SK-N-SH (cell line): Measurements from ENCODE around the gene SLC6A20. TPM values are rescaled to one million over a fixed set of nuclear protein-coding genes. Genes with fewer than 3 reads are reported as not detected.

Experiments used
- CTCF ChIA-PET: fragments of 300-600, 350-600 bp; formaldehyde crosslinking; extraction: SDS; loops from one replicate; lab custom pipeline; 2021; lab: Yijun Ruan, JAX
- POLR2A ChIA-PET: fragments of 350-600 bp; sonication (Branson Sonifier 250); formaldehyde crosslinking; extraction: SDS; loops from one replicate; lab custom pipeline; 2020; ENCODE audit warnings: antibody characterized with exemption, inconsistent platforms; lab: Yijun Ruan, JAX
- DNase-seq: peaks from one replicate; pipeline ENCODE4 v3.0.0; 2012
- H2AFZ ChIP-seq: fragments of 200-600 bp; sonication (generic); 2 replicates; pipeline ENCODE4 v1.8.1; 2016; ENCODE audit warnings: antibody characterized with exemption, mild to moderate bottlenecking, low read depth
- H3F3A ChIP-seq: fragments of 200-600 bp; sonication (generic); replicated peaks from 2 replicates; pipeline ENCODE3; 2016; ENCODE audit warnings: antibody characterized with exemption, mild to moderate bottlenecking; ENCODE audit not compliant: insufficient read depth
- H3K27ac ChIP-seq, 2 experiments: fragments of 200-500 bp in 1 of 2; fragments of 200-600 bp in 1 of 2; sonication (Bioruptor generic) in 1 of 2; sonication (generic), shearing (Covaris generic) in 1 of 2; 2 replicates each; pipeline versions ENCODE4 v1.5.1 to v1.6.1; 2014 to 2016; ENCODE audit warnings: low read depth in 2 of 2, inconsistent platforms in 1 of 2, low read length in 1 of 2, mild to moderate bottlenecking in 1 of 2, mixed read lengths in 1 of 2
- H3K27me3 ChIP-seq: fragments of 200-600 bp; sonication (generic), shearing (Covaris generic); 2 replicates; pipeline ENCODE4 v1.6.1; 2016; ENCODE audit warnings: mixed run types; ENCODE audit not compliant: insufficient read depth
- H3K36me3 ChIP-seq, 2 experiments: fragments of 200-500 bp in 1 of 2; fragments of 200-600 bp in 1 of 2; sonication (Bioruptor generic) in 1 of 2; sonication (generic) in 1 of 2; replicated peaks in 1 of 2; 2 replicates each; pipeline versions ENCODE3 to v1.5.1; 2014 to 2016; ENCODE audit warnings: low read length in 1 of 2, mild to moderate bottlenecking in 1 of 2; ENCODE audit not compliant: insufficient read depth in 2 of 2, control insufficient read depth in 1 of 2
- H3K4me1 ChIP-seq, 2 experiments: fragments of 200-500 bp in 1 of 2; fragments of 200-600 bp in 1 of 2; sonication (Bioruptor generic) in 1 of 2; sonication (generic), shearing (Covaris generic) in 1 of 2; 2 replicates each; pipeline versions ENCODE4 v1.5.1 to v1.6.1; 2014 to 2016; ENCODE audit warnings: low read depth in 1 of 2, low read length in 1 of 2, mixed run types in 1 of 2; ENCODE audit not compliant: insufficient read depth in 2 of 2, control insufficient read depth in 1 of 2
- H3K4me2 ChIP-seq: fragments of 200-600 bp; sonication (generic), shearing (Covaris generic); 2 replicates; pipeline ENCODE4 v1.6.1; 2017; ENCODE audit warnings: mixed run types
- H3K4me3 ChIP-seq, 2 experiments: fragments of 200-500 bp in 1 of 2; fragments of 200-600 bp in 1 of 2; sonication (Bioruptor generic) in 1 of 2; sonication (generic), shearing (Covaris generic) in 1 of 2; 2 replicates each; pipeline versions ENCODE4 v1.5.1 to v1.8.1; 2014 to 2016; ENCODE audit warnings: low read depth in 2 of 2, inconsistent platforms in 1 of 2, low read length in 1 of 2, mild to moderate bottlenecking in 1 of 2, mixed read lengths in 1 of 2, moderate library complexity in 1 of 2
- H3K79me2 ChIP-seq: fragments of 200-600 bp; sonication (generic); 2 replicates; pipeline ENCODE4 v1.8.1; 2017; ENCODE audit warnings: mild to moderate bottlenecking; ENCODE audit not compliant: insufficient read depth
- H3K9ac ChIP-seq: fragments of 200-600 bp; sonication (generic); 2 replicates; pipeline ENCODE4 v1.6.1; 2017; ENCODE audit warnings: mixed run types
- H3K9me2 ChIP-seq: fragments of 200-600 bp; sonication (generic); 2 replicates; pipeline ENCODE4 v1.6.1; 2017; ENCODE audit warnings: mixed run types
- H3K9me3 ChIP-seq: fragments of 200-600 bp; sonication (generic); 2 replicates; pipeline ENCODE4 v1.6.1; 2017; ENCODE audit warnings: mixed run types, mild to moderate bottlenecking, moderate library complexity
- H4K20me1 ChIP-seq: fragments of 200-600 bp; sonication (generic); 2 replicates; pipeline ENCODE4 v1.6.1; 2017; ENCODE audit warnings: mild to moderate bottlenecking, mixed run types; ENCODE audit not compliant: insufficient read depth
- CHD2 ChIP-seq: fragments of 150-350 bp; IDR thresholded peaks from 2 replicates; pipeline ENCODE4 v1.6.1; 2018; ENCODE audit warnings: low read length; ENCODE audit not compliant: partially characterized antibody
- CTCF ChIP-seq: fragments of 200-600 bp; sonication (generic); IDR thresholded peaks from 2 replicates; pipeline ENCODE4 v1.6.1; 2017; ENCODE audit warnings: antibody characterized with exemption, mild to moderate bottlenecking, moderate library complexity
- EZH2phosphoT487 ChIP-seq: fragments of 200-600 bp; sonication (generic); IDR thresholded peaks from 2 replicates; pipeline ENCODE4 v1.6.1; 2017; ENCODE audit warnings: low read depth, mixed run types, mild to moderate bottlenecking, antibody characterized with exemption, moderate library complexity, borderline replicate concordance
- GATA2 ChIP-seq: sonication (generic); formaldehyde crosslinking; IDR thresholded peaks from 2 replicates; pipeline ENCODE4 v1.5.0; 2020; ENCODE audit warnings: mild to moderate bottlenecking, missing genetic modification reagents
- IRF3 ChIP-seq: fragments of 150-350 bp; IDR thresholded peaks from 2 replicates; pipeline ENCODE4 v1.6.1; 2016; ENCODE audit warnings: mild to moderate bottlenecking, low read depth, low read length
- MXI1 ChIP-seq: IDR thresholded peaks from 2 replicates; pipeline ENCODE4 v1.6.1; 2012; ENCODE audit warnings: mild to moderate bottlenecking, low read depth, low read length, improper control_type of control experiment
- PBX3 ChIP-seq: IDR thresholded peaks from 2 replicates; pipeline ENCODE4; 2012
- RAD21 ChIP-seq: IDR thresholded peaks from 2 replicates; pipeline ENCODE4 v1.6.1; 2012; ENCODE audit warnings: mild to moderate bottlenecking, low read length
- RCOR1 ChIP-seq: fragments of 150-350 bp; IDR thresholded peaks from 2 replicates; pipeline ENCODE4 v1.6.1; 2017; ENCODE audit warnings: antibody characterized with exemption, low read length
- REST ChIP-seq: IDR thresholded peaks from 2 replicates; pipeline ENCODE4 v1.6.1; 2012; ENCODE audit warnings: mild to moderate bottlenecking, low read depth, low read length, moderate library complexity
- RFX5 ChIP-seq: IDR thresholded peaks from 2 replicates; pipeline ENCODE4 v1.6.1; 2012; ENCODE audit warnings: mild to moderate bottlenecking, improper control_type of control experiment, low read length
- RXRA ChIP-seq: IDR thresholded peaks from 2 replicates; pipeline ENCODE4 v1.4.0; 2012; ENCODE audit warnings: low read depth, mild to moderate bottlenecking, borderline replicate concordance
- TCF12 ChIP-seq: IDR thresholded peaks from 2 replicates; pipeline ENCODE4 v1.4.0; 2012
- TEAD4 ChIP-seq: IDR thresholded peaks from 2 replicates; pipeline ENCODE4 v1.4.0; 2012; ENCODE audit warnings: mild to moderate bottlenecking, borderline replicate concordance; ENCODE audit not compliant: insufficient read depth
- USF1 ChIP-seq: IDR thresholded peaks from 2 replicates; pipeline ENCODE4 v1.4.0; 2012; ENCODE audit warnings: low read depth, borderline replicate concordance
- WGBS: methylation state at CpG from one replicate; pipeline ENCODE4 v1.1.6; 2017; ENCODE audit warnings: low lambda C conversion rate; 5-methylcytosine and 5-hydroxymethylcytosine counted together
- polyA plus RNA-seq, 3 experiments: library from polyadenylated mRNA; depleted of rRNA; stranded (reverse); fragments of >200 nt; gene quantifications; 2 replicates each; pipeline ENCODE4 v1.2.3, GENCODE V29; 2012

Gene SLC6A20
- polyA plus RNA-seq, 1 of the 3 experiments (the other 2 are of a cell fraction): not detected

- ChIA-PET CTCF (interaction anchor here (1.3 to 6.5 kb wide), 12 partner anchors 10 to 618 kb away, joined by 4 to 142 read pairs (median 21); no protein-coding TSS in a partner anchor), POLR2A (interaction anchor here (0.6 kb wide), 1 partner anchor 198 kb away, joined by 3 read pairs; no protein-coding TSS in a partner anchor)
- Histone ChIP-seq H3K36me3 (no peaks in the 10 kb centered on the region), H3K9ac (no peak overlapping the region), H3K79me2 (no peaks in the 10 kb centered on the region), H3K27ac (no peak overlapping the region), H3F3A (no peaks in the 10 kb centered on the region), H3K4me2 (no peak overlapping the region), H3K4me1 (no peaks in the 10 kb centered on the region; a peak in 1 of 4 replicates), H3K9me2 (no peaks in the 10 kb centered on the region), H2AFZ (no peak overlapping the region), H3K27me3 (no peaks in the 10 kb centered on the region; the same call in 1 of the 2 replicates), H4K20me1 (no peaks in the 10 kb centered on the region), H3K4me3 (no peak overlapping the region), H3K9me3 (no peaks in the 10 kb centered on the region)
- no peak for DNase-seq
- no peak for TF ChIP-seq IRF3
- TF ChIP-seq RFX5: no peak
- no peak for TF ChIP-seq EZH2phosphoT487
- no peak for TF ChIP-seq GATA2 (CRISPR knock-in tag)
- no peak for TF ChIP-seq CTCF
- no peak for TF ChIP-seq TEAD4
- no peak for TF ChIP-seq RAD21
- TF ChIP-seq CHD2: no peak
- no peak for TF ChIP-seq RCOR1
- TF ChIP-seq USF1: no peak
- TF ChIP-seq PBX3: no peak
- TF ChIP-seq RXRA: no peak
- TF ChIP-seq TCF12: no peak
- TF ChIP-seq REST: no peak
- no peak for TF ChIP-seq MXI1
- WGBS: 77% methylated on average over 9 of the region's 12 CpGs
Measured at GRCh38 chr3:45759851-45760250, 36.5 kb downstream of the SLC6A20 start.
